ENCODE measurements around the gene HYAL3. TPM values are rescaled to one million over a fixed set of nuclear protein-coding genes. Genes with fewer than 3 reads are reported as not detected.

The HYAL3 gene
- total and polyA plus RNA-seq, 2 donors from 2014 or later: 2.0 to 3.2 TPM

DNA sequence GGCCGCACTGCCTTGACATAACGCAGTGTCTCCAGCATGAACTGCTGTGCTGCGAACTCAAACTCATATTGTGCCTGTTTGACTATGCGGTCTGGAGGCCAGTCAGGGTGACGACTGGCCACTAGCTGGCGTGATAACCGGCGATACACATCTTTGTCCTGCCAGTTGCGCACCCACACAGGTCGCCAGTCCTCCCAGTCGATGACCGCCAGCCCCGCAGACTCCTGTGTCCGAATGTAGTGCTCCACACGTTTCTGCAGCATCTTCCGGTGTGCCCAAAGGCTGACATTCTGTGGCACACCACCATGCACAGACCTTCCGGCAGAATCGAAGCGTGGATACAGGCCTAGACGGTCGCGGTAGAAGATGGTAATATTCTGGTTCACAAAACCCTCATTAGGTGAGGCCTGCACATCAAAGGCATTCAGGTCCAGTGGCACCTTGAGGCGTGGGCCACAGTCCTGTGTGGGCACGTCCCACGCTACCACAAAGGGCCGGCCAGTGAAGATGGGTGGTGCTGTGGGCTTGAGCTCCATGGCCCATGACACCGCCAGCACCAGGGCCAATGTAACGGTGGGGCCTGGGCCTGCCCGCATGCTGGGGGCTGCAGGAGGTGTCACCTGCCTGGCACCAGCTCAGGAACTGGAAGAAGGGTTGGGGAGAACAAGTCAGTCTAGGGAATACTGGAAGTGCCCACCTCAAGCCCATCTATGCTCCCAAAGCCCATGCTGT lies 20.9 kb upstream of the HYAL3 start:
- TF ChIP-seq, protein P1, sequence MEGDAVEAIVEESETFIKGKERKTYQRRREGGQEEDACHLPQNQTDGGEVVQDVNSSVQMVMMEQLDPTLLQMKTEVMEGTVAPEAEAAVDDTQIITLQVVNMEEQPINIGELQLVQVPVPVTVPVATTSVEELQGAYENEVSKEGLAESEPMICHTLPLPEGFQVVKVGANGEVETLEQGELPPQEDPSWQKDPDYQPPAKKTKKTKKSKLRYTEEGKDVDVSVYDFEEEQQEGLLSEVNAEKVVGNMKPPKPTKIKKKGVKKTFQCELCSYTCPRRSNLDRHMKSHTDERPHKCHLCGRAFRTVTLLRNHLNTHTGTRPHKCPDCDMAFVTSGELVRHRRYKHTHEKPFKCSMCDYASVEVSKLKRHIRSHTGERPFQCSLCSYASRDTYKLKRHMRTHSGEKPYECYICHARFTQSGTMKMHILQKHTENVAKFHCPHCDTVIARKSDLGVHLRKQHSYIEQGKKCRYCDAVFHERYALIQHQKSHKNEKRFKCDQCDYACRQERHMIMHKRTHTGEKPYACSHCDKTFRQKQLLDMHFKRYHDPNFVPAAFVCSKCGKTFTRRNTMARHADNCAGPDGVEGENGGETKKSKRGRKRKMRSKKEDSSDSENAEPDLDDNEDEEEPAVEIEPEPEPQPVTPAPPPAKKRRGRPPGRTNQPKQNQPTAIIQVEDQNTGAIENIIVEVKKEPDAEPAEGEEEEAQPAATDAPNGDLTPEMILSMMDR (IDR thresholded peaks at IDR 0.05; ENCODE audit: borderline replicate concordance, extremely low read depth, insufficient read depth): no peak
- Histone ChIP-seq H3K9me3 (ENCODE audit: control insufficient read depth in 2 of 3, insufficient read depth in 1 of 3, low read length in 3 of 3) (no peaks in the 10 kb centered on the region), H3K4me1 (ENCODE audit: control insufficient read depth in 2 of 3, insufficient read depth in 2 of 3, low read depth in 1 of 3, low read length in 3 of 3) (peaks cover 3 to 52% (median 30%) of the 10 kb centered on the region in 3 donors), H3K27ac (ENCODE audit: low read depth in 2 of 2, low read length in 2 of 2) (peak overlapping the region in 1 of 2 donors; percentile 99), H3K9ac (ENCODE audit: low read length in 3 of 3) (peak overlapping the region; percentile 77 to 99 (median 77)), H3K36me3 (ENCODE audit: control insufficient read depth in 2 of 3, insufficient read depth in 3 of 3, low read length in 3 of 3) (peaks cover 6 to 21% (median 14%) of the 10 kb centered on the region in 3 donors), H3K4me3 (ENCODE audit: low read length in 3 of 3) (peak overlapping the region; percentile 79 to 98 (median 97)), H3K27me3 (ENCODE audit: control insufficient read depth, insufficient read depth, low read length) (no peaks in the 10 kb centered on the region)
- FAIRE-seq: no peak
- DNase-seq: peak in 2 of 5 donors; percentile 64 to 80
- intact Hi-C loops (cut with DNase I): no loop called here

DNA sequence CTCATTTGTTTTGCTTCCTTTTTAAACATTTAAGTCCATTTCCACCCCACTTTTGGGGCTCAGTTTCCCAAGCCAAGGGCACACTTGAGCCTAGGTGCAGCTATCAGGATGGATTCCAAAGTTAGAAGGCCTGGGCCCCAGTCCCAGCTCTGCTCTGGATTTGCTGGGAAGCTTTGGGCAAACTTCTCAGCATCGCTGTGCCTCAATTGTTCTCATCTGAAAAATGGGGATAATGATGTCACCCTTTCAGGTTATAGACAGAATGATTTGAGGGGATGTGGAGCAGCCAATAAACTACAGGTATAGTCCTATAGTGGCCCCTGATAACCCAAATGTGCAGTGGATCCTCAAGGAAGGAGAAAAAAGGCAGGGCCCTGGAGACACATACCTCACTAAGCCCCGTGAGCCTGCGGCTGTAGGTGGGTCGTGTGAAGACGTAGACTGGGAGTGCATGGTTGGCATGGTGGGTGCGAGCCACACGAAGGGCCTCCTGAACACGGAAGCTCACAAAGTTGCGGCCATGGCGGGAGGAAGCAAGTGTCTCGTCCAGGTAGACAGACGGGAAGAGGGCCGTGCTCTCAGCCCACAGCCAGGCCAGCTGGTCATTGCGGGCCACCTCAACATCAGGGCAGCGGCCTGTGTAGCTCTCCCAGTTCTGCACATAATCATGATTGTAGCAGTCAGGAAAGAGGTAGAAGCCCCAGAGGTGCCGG lies 20.1 kb upstream of the HYAL3 start:
- intact Hi-C loops (cut with DNase I): no loop called here
- Histone ChIP-seq H3K36me3 (ENCODE audit: control insufficient read depth in 2 of 3, insufficient read depth in 3 of 3, low read length in 3 of 3) (peaks cover 6 to 21% (median 14%) of the 10 kb centered on the region in 3 donors), H3K4me3 (ENCODE audit: low read length in 3 of 3) (peak overlapping the region; percentile 2 to 98 (median 97)), H3K9ac (ENCODE audit: low read length in 3 of 3) (peak overlapping the region in 2 of 3 donors; percentile 12 to 99), H3K27ac (ENCODE audit: low read depth in 2 of 2, low read length in 2 of 2) (no peak overlapping the region), H3K9me3 (ENCODE audit: control insufficient read depth in 2 of 3, insufficient read depth in 1 of 3, low read length in 3 of 3) (no peaks in the 10 kb centered on the region), H3K27me3 (ENCODE audit: control insufficient read depth, insufficient read depth, low read length) (no peaks in the 10 kb centered on the region), H3K4me1 (ENCODE audit: control insufficient read depth in 2 of 3, insufficient read depth in 2 of 3, low read depth in 1 of 3, low read length in 3 of 3) (peaks cover 3 to 49% (median 29%) of the 10 kb centered on the region in 3 donors)
- TF ChIP-seq, protein P1 (IDR thresholded peaks at IDR 0.05; ENCODE audit: borderline replicate concordance, extremely low read depth, insufficient read depth): no peak
- FAIRE-seq: no peak
- DNase-seq: peak in 1 of 5 donors; percentile 56

DNA sequence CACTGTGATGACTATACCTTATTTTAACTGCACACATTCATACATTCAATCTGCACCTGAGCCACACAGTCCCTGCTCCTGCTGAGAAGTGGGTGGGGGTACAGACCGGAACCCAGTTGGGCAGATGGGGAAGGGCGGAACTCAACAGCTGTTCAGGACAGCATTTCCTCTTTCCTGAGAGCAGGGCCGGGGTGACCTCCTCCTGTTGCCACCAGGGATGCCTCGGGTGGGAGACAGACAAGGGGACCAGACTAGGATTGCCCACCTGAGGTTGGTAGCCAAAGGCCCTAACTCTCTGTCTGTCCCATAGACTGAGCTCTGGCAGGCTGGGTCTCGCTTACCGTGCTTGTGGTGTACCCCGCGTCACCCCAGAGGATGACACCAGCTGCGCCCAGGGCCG lies 19.4 kb upstream of the HYAL3 start:
- Histone ChIP-seq H3K27ac (ENCODE audit: low read depth in 2 of 2, low read length in 2 of 2) (peak overlapping the region in 1 of 2 donors; percentile 39), H3K9ac (ENCODE audit: low read length in 3 of 3) (peak overlapping the region in 1 of 3 donors; percentile 16), H3K9me3 (ENCODE audit: control insufficient read depth in 2 of 3, insufficient read depth in 1 of 3, low read length in 3 of 3) (no peaks in the 10 kb centered on the region), H3K36me3 (ENCODE audit: control insufficient read depth in 2 of 3, insufficient read depth in 3 of 3, low read length in 3 of 3) (peaks cover 6 to 18% (median 14%) of the 10 kb centered on the region in 3 donors), H3K4me1 (ENCODE audit: control insufficient read depth in 2 of 3, insufficient read depth in 2 of 3, low read depth in 1 of 3, low read length in 3 of 3) (peaks cover 3 to 42% (median 21%) of the 10 kb centered on the region in 3 donors), H3K27me3 (ENCODE audit: control insufficient read depth, insufficient read depth, low read length) (no peaks in the 10 kb centered on the region), H3K4me3 (ENCODE audit: low read length in 3 of 3) (peak overlapping the region in 2 of 3 donors; percentile 13 to 16)
- intact Hi-C loops (cut with DNase I): no loop called here
- TF ChIP-seq, protein P1 (IDR thresholded peaks at IDR 0.05; ENCODE audit: borderline replicate concordance, extremely low read depth, insufficient read depth): no peak
- no peak for FAIRE-seq
- no peak for DNase-seq
